Peyer's patch (tissue), 4 donors: ENCODE data around the gene ELAVL4. TPM values are rescaled to one million over a fixed set of nuclear protein-coding genes. Genes with fewer than 3 reads are reported as not detected.

Experiments used
- DNase-seq, 3 donors: peaks; one replicate each; pipeline ENCODE4 v3.0.0-alpha.2; 2017 to 2019
- H3K27ac ChIP-seq, 4 donors: fragments of 200-600 bp; sonication (generic); one replicate each; pipeline ENCODE4 v1.5.1; 2016 to 2019
- H3K27me3 ChIP-seq, 2 donors: fragments of 200-600 bp; sonication (generic); one replicate each; pipeline ENCODE4 v1.5.1; 2019
- H3K36me3 ChIP-seq, 3 donors: fragments of 200-600 bp; sonication (generic); one replicate each; pipeline ENCODE4 v1.5.1; 2016 to 2019
- H3K4me1 ChIP-seq, 4 donors: fragments of 200-600 bp; sonication (generic); one replicate each; pipeline ENCODE4 v1.5.1; 2016 to 2019
- H3K4me3 ChIP-seq, 4 donors: fragments of 200-600 bp; sonication (generic); 1 replicate in 3 of 4; 2 replicates in 1 of 4; pipeline ENCODE4 v1.5.1; 2016 to 2019; ENCODE audit warnings: mild to moderate bottlenecking in 1 of 4
- H3K9me3 ChIP-seq, 4 donors: fragments of 200-600 bp; sonication (generic); one replicate each; pipeline ENCODE4 v1.5.1; 2016 to 2019; ENCODE audit warnings: mild to moderate bottlenecking in 1 of 4
- CTCF ChIP-seq, 6 experiments: fragments of 450-650 bp in 4 of 6; fragments of 200-600 bp in 2 of 6; sonication (generic) in 1 of 6; IDR thresholded peaks; one replicate each; pipeline ENCODE4 v1.5.1; 2017 to 2019; ENCODE audit warnings: antibody characterized with exemption in 6 of 6, mild to moderate bottlenecking in 3 of 6, moderate library complexity in 1 of 6
- POLR2A ChIP-seq, 2 donors: fragments of 450-650 bp; IDR thresholded peaks; one replicate each; pipeline ENCODE4 v1.5.1; 2017; ENCODE audit warnings: antibody characterized with exemption in 2 of 2, mild to moderate bottlenecking in 2 of 2, moderate library complexity in 2 of 2
- total RNA-seq, 4 donors: library from RNA; depleted of rRNA; stranded (reverse); fragments of >200 nt; gene quantifications; one replicate each; pipeline ENCODE4 v1.1.0, GENCODE V29; 2016

ELAVL4 gene
- total RNA-seq, 4 donors from 2014 or later = 0.18 to 5.5 (median 2.6) TPM

DNA sequence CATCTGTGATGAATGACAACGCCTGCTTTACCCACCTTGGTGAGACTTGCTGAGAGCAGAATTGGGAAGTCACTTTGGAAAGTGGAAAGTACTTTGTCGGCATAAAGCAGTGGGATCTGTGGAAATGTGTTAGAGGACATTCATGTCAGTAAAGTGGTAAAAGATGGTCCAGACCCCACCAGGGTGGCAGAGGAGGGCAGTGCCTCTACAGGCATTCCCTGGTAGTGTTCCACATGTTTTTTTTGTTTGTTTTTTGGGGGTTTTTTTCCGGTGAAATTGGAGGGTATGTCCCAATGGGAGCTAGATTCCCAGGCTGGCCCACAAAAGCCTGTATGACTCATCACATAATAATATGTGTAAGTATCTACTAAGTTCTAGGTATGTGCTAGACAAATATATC, 80.6 kb downstream of the ELAVL4 start:
- Histone ChIP-seq H3K36me3 (no peaks in the 10 kb centered on the region), H3K4me1 (no peaks in the 10 kb centered on the region), H3K27ac (no peak overlapping the region), H3K9me3 (no peaks in the 10 kb centered on the region), H3K27me3 (no peaks in the 10 kb centered on the region), H3K4me3 (no peak overlapping the region)
- TF ChIP-seq POLR2A (IDR thresholded peaks at IDR 0.05) (no peak), CTCF (IDR thresholded peaks at IDR 0.05) (no peak)
- DNase-seq = no peak

DNA sequence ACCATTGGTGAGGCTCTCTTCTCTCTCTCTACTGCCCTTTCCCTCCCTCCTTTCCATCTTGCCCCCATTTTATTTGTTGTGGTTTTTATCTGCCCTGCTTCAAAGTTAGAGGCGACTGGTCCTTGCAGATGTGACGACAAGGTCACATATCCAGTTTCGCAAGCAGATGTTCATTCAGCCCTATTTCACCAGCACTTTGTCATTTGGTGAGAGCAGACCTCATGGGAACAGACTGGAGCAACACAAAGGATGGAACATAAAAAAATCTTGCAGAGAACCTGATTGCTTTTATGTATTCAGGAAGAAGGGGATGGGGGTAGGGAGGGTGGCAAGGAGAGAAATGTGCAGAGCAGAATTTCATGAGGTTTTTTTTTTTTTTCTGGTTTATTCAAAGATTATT, 84.3 kb downstream of the ELAVL4 start:
- H3K36me3 ChIP-seq = no peaks in the 10 kb centered on the region
- H3K4me3 ChIP-seq = no peak overlapping the region
- TF ChIP-seq POLR2A (IDR thresholded peaks at IDR 0.05) (no peak), CTCF (IDR thresholded peaks at IDR 0.05) (no peak)
- no peaks in the 10 kb centered on the region for H3K27me3 ChIP-seq
- no peaks in the 10 kb centered on the region for H3K4me1 ChIP-seq
- H3K9me3 ChIP-seq = no peaks in the 10 kb centered on the region
- H3K27ac ChIP-seq = no peak overlapping the region
- no peak for DNase-seq

GRCh38 chr1:50195205-50195604, 86.5 kb downstream of the ELAVL4 start:
- Histone ChIP-seq H3K36me3 (no peaks in the 10 kb centered on the region), H3K4me1 (no peaks in the 10 kb centered on the region), H3K27ac (no peak overlapping the region), H3K4me3 (no peak overlapping the region), H3K9me3 (no peaks in the 10 kb centered on the region), H3K27me3 (no peaks in the 10 kb centered on the region)
- TF ChIP-seq POLR2A (IDR thresholded peaks at IDR 0.05) (no peak), CTCF (IDR thresholded peaks at IDR 0.05) (no peak)
- DNase-seq = no peak

- no peak overlapping the region for H3K27ac ChIP-seq
- TF ChIP-seq POLR2A (IDR thresholded peaks at IDR 0.05) (no peak), CTCF (IDR thresholded peaks at IDR 0.05) (no peak)
- no peaks in the 10 kb centered on the region for H3K9me3 ChIP-seq
- no peaks in the 10 kb centered on the region for H3K36me3 ChIP-seq
- no peak for DNase-seq
- no peaks in the 10 kb centered on the region for H3K27me3 ChIP-seq
- H3K4me3 ChIP-seq = no peak overlapping the region
- no peaks in the 10 kb centered on the region for H3K4me1 ChIP-seq
These were observed 87.4 kb downstream of the ELAVL4 start for GRCh38 chr1:50196081-50196480.

- no peaks in the 10 kb centered on the region for H3K27me3 ChIP-seq
- H3K4me3 ChIP-seq = no peak overlapping the region
- H3K36me3 ChIP-seq = no peaks in the 10 kb centered on the region
- H3K4me1 ChIP-seq = no peaks in the 10 kb centered on the region
- H3K27ac ChIP-seq = no peak overlapping the region
- no peak for TF ChIP-seq CTCF (IDR thresholded peaks at IDR 0.05)
- TF ChIP-seq POLR2A (IDR thresholded peaks at IDR 0.05) = no peak
- no peak for DNase-seq
- H3K9me3 ChIP-seq = no peaks in the 10 kb centered on the region
These were observed 88.5 kb downstream of the ELAVL4 start for GRCh38 chr1:50197216-50197615.

DNA sequence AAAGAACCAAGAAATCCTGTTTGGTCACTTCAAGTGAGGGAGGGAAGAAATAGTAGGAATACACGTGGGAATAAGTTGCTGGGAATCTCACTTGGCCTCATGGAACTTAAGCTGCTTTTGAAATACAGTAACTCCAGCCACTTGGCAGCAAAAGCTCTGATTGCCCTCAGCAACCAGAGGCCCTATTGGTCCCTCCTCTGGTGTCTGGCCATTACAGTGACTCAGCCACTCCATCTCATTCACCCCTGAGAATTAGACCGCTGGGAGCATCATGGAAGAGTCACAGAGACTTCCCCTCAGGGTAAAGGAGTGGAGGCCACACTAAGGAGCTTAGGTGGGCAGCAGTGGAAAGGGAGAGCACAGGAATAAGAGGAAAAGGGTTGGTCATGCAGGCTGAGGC, 99.6 kb downstream of the ELAVL4 start:
- Histone ChIP-seq H3K27ac (no peak overlapping the region), H3K27me3 (no peaks in the 10 kb centered on the region), H3K4me3 (no peak overlapping the region), H3K4me1 (no peaks in the 10 kb centered on the region), H3K9me3 (no peaks in the 10 kb centered on the region), H3K36me3 (no peaks in the 10 kb centered on the region)
- TF ChIP-seq CTCF (IDR thresholded peaks at IDR 0.05) = no peak
- no peak for TF ChIP-seq POLR2A (IDR thresholded peaks at IDR 0.05)
- DNase-seq = no peak
